Measurements from ENCODE around the gene PCSK7.

The PCSK7 gene

GRCh38 chr11:117220999-117221774 lies 10.7 kb downstream of the PCSK7 start:
- H3K4me3 ChIP-seq (ENCODE audit: low read depth, low read length), result no peak overlapping the region
- TF ChIP-seq CTCF (IDR thresholded peaks at IDR 0.05; ENCODE audit: insufficient read depth, low read depth, low read length, missing control alignments), result no peak
- no peak for DNase-seq (ENCODE audit: low read depth)

GRCh38 chr11:117220568-117220967 lies 11.3 kb downstream of the PCSK7 start:
- no peak for TF ChIP-seq CTCF (IDR thresholded peaks at IDR 0.05; ENCODE audit: insufficient read depth, low read depth, low read length, missing control alignments)

GRCh38 chr11:117219995-117220394 lies 11.9 kb downstream of the PCSK7 start:
- DNase-seq (ENCODE audit: low read depth), result no peak
- no peak overlapping the region for H3K4me3 ChIP-seq (ENCODE audit: low read depth, low read length)
- no peak for TF ChIP-seq CTCF (IDR thresholded peaks at IDR 0.05; ENCODE audit: insufficient read depth, low read depth, low read length, missing control alignments)

More at GRCh38 chr11:117220568-117220967, 11.3 kb downstream of the PCSK7 start:
- H3K4me3 ChIP-seq (ENCODE audit: low read depth, low read length), result no peak overlapping the region
- DNase-seq (ENCODE audit: low read depth), result no peak

GRCh38 chr11:117219455-117219854 lies 12.4 kb downstream of the PCSK7 start:
- DNase-seq (ENCODE audit: low read depth), result no peak
- TF ChIP-seq CTCF (IDR thresholded peaks at IDR 0.05; ENCODE audit: insufficient read depth, low read depth, low read length, missing control alignments), result no peak

GRCh38 chr11:117219001-117219400 lies 12.9 kb downstream of the PCSK7 start:
- DNase-seq (ENCODE audit: low read depth), result no peak
- TF ChIP-seq CTCF (IDR thresholded peaks at IDR 0.05; ENCODE audit: insufficient read depth, low read depth, low read length, missing control alignments), result no peak
- no peak overlapping the region for H3K4me3 ChIP-seq (ENCODE audit: low read depth, low read length)

More at GRCh38 chr11:117219455-117219854, 12.4 kb downstream of the PCSK7 start:
- no peak overlapping the region for H3K4me3 ChIP-seq (ENCODE audit: low read depth, low read length)

- no peak for DNase-seq (ENCODE audit: low read depth)
- H3K4me3 ChIP-seq (ENCODE audit: low read depth, low read length), result no peak overlapping the region
- no peak for TF ChIP-seq CTCF (IDR thresholded peaks at IDR 0.05; ENCODE audit: insufficient read depth, low read depth, low read length, missing control alignments)
Observed at GRCh38 chr11:117218133-117218915, 13.5 kb downstream of the PCSK7 start.

Data from GM12865 (cell line).